MM.1S (cell line): Measurements from ENCODE around the gene KAT14.
"Not testable (repeated sequence)": the region's sequence is repeated elsewhere in the genome, so short reads cannot be mapped to it uniquely, and the experiment has no call there.

Experiments used
- DNase-seq: peaks from one replicate; pipeline ENCODE4 v3.0.0-alpha.2; 2015
- H2AFZ ChIP-seq: fragments of 300-600 bp; sonication (generic); 2 replicates; pipeline ENCODE4 v1.6.0; 2016; ENCODE audit warnings: antibody characterized with exemption, low read length
- H3F3A ChIP-seq: fragments of 300-600 bp; sonication (generic); 2 replicates; pipeline ENCODE4 v1.6.1; 2016; ENCODE audit warnings: mild to moderate bottlenecking, antibody characterized with exemption, low read length, moderate library complexity, mixed read lengths; ENCODE audit not compliant: insufficient read depth
- H3K27ac ChIP-seq: fragments of 300-600 bp; sonication (generic); 2 replicates; pipeline ENCODE4 v1.5.1; 2016; ENCODE audit warnings: mild to moderate bottlenecking, low read length
- H3K27me3 ChIP-seq: fragments of 300-600 bp; sonication (generic); replicated peaks from 2 replicates; pipeline ENCODE4 v1.6.0; 2016; ENCODE audit warnings: low read length; ENCODE audit not compliant: insufficient read depth
- H3K36me3 ChIP-seq: fragments of 300-600 bp; sonication (generic); replicated peaks from 2 replicates; pipeline ENCODE4 v1.6.1; 2016; ENCODE audit warnings: mild to moderate bottlenecking, low read length, mixed read lengths; ENCODE audit not compliant: insufficient read depth
- H3K4me1 ChIP-seq: fragments of 300-600 bp; sonication (generic); 2 replicates; pipeline ENCODE4 v1.6.1; 2016; ENCODE audit warnings: low read length, mixed read lengths
- H3K4me2 ChIP-seq: fragments of 300-600 bp; sonication (generic); 2 replicates; pipeline ENCODE4 v1.6.0; 2016; ENCODE audit warnings: low read depth, low read length
- H3K4me3 ChIP-seq: fragments of 300-600 bp; sonication (generic); 2 replicates; pipeline ENCODE4 v1.5.1; 2016; ENCODE audit warnings: low read length, mixed read lengths
- H3K79me2 ChIP-seq: fragments of 300-600 bp; sonication (generic); 2 replicates; pipeline ENCODE4 v1.6.1; 2016; ENCODE audit warnings: mixed run types, low read length, mixed read lengths
- H3K9ac ChIP-seq: fragments of 300-600 bp; sonication (generic); 2 replicates; pipeline ENCODE4 v1.6.1; 2016; ENCODE audit warnings: low read length, mixed read lengths
- H3K9me2 ChIP-seq: fragments of 300-600 bp; sonication (generic); replicated peaks from 2 replicates; pipeline ENCODE4 v1.6.1; 2016; ENCODE audit warnings: mild to moderate bottlenecking, low read length, mixed read lengths; ENCODE audit not compliant: insufficient read depth
- H3K9me3 ChIP-seq: fragments of 300-600 bp; sonication (generic); replicated peaks from 2 replicates; pipeline ENCODE4 v1.6.1; 2016; ENCODE audit warnings: mild to moderate bottlenecking, low read length, mixed read lengths; ENCODE audit not compliant: insufficient read depth
- H4K20me1 ChIP-seq: fragments of 300-600 bp; sonication (generic); 2 replicates; pipeline ENCODE4 v1.6.1; 2016; ENCODE audit warnings: mild to moderate bottlenecking, low read length, moderate library complexity, mixed read lengths; ENCODE audit not compliant: insufficient read depth
- CTCF ChIP-seq: fragments of 300-600 bp; sonication (generic); IDR thresholded peaks from 2 replicates; pipeline ENCODE4 v1.5.1; 2016; ENCODE audit warnings: antibody characterized with exemption, low read length, mixed read lengths
- EZH2 ChIP-seq: fragments of 300-600 bp; sonication (generic); optimal IDR thresholded peaks from 2 replicates; pipeline ENCODE3; 2017; ENCODE audit warnings: low read depth, mild to moderate bottlenecking, antibody characterized with exemption, low read length, mixed read lengths
- EZH2phosphoT487 ChIP-seq: fragments of 300-600 bp; sonication (generic); IDR thresholded peaks from 2 replicates; pipeline ENCODE4 v1.6.1; 2018; ENCODE audit warnings: antibody characterized with exemption, low read length

The KAT14 gene

DNA sequence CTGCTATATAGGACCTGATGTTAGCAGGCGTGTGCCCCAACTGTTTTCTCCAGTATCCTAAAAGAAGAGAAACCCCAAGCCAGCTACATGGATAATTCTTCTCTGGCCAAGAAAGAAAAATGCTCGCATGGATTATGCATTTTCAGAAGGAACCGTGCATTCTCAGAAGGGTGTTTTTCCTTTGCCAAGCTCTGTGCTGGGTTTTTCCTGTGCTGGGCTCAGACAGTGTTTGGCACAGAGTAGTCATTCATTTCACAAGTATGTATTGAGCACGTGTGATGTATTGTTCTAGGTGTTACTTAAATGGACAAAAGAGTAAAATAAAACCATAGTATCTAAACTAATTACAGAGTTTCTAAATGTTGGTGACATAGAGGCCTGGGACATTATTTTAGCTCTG is 88.0 kb downstream of the KAT14 start:
- no peak overlapping the region for H3K4me3 ChIP-seq
- TF ChIP-seq EZH2phosphoT487 = no peak
- H3K79me2 ChIP-seq = no peaks in the 10 kb centered on the region

GRCh38 chr20:18226741-18227140 is 89.1 kb downstream of the KAT14 start:
- H3K36me3 ChIP-seq, H3F3A ChIP-seq, H4K20me1 ChIP-seq, H3K27ac ChIP-seq, H3K9me2 ChIP-seq, H3K4me1 ChIP-seq, H3K4me2 ChIP-seq, DNase-seq, H3K4me3 ChIP-seq, H3K9ac ChIP-seq, H2AFZ ChIP-seq, H3K27me3 ChIP-seq, H3K9me3 ChIP-seq, H3K79me2 ChIP-seq: not testable (repeated sequence)

More for the DNA sequence above, 88.0 kb downstream of the KAT14 start:
- Histone ChIP-seq H3K27me3 (no peaks in the 10 kb centered on the region), H3K4me1 (no peaks in the 10 kb centered on the region), H2AFZ (no peak overlapping the region), H3K9me2 (no peaks in the 10 kb centered on the region), H3K27ac (no peak overlapping the region), H3K9me3 (no peaks in the 10 kb centered on the region), H3F3A (no peaks in the 10 kb centered on the region), H4K20me1 (no peaks in the 10 kb centered on the region), H3K4me2 (no peak overlapping the region), H3K9ac (no peak overlapping the region), H3K36me3 (no peaks in the 10 kb centered on the region)
- no peak for DNase-seq

DNA sequence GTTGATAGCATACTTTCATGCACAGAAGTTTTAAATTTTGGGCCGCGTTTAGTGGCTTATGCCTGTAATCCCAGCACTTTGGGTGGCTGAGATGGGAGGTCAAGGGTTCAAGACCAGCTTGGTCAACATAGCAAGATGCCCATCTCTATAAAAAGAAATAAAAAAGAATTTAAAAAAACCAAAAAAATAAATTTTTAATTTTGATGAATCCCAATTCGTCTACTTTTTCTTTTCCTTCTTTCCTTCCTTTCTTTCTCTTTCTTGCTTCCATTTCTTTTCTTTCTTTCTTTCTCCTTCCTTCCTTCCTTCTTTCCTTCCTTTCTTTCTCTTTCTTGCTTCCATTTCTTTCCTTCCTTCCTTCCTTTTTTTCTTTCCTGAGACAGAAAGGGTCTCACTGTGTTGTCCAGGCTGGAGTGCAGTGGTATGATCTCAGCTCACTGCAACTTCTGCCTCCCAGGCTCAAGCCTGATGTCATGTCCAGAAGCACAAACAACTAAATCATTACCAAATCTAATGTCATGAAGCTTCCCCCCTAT is 95.8 kb downstream of the KAT14 start:
- DNase-seq = no peak
- no peak overlapping the region for H3K9ac ChIP-seq
- TF ChIP-seq EZH2 = no peak
- no peak for TF ChIP-seq CTCF
- TF ChIP-seq EZH2phosphoT487 = no peak
- no peaks in the 10 kb centered on the region for H3F3A ChIP-seq
- H3K36me3 ChIP-seq = no peaks in the 10 kb centered on the region
- no peak overlapping the region for H3K4me3 ChIP-seq
- no peaks in the 10 kb centered on the region for H3K4me1 ChIP-seq
- no peaks in the 10 kb centered on the region for H3K79me2 ChIP-seq
- H3K27me3 ChIP-seq = no peaks in the 10 kb centered on the region
- H2AFZ ChIP-seq = no peak overlapping the region
- H3K4me2 ChIP-seq = no peak overlapping the region
- H3K9me3 ChIP-seq = no peaks in the 10 kb centered on the region
- H3K27ac ChIP-seq = no peak overlapping the region
- no peaks in the 10 kb centered on the region for H3K9me2 ChIP-seq
- no peaks in the 10 kb centered on the region for H4K20me1 ChIP-seq
